Urothelium cell line (cell line): Measurements from ENCODE around the gene C17orf114.

Source experiments
- DNase-seq: peaks from one replicate; pipeline ENCODE4 v3.0.0; 2011; ENCODE audit warnings: low spot score, mixed read lengths
- FAIRE-seq: peaks from 2 replicates; lab custom pipeline; 2011; peaks lifted over from hg19 to GRCh38; lab: Jason Lieb, UNC

The C17orf114 gene

DNA sequence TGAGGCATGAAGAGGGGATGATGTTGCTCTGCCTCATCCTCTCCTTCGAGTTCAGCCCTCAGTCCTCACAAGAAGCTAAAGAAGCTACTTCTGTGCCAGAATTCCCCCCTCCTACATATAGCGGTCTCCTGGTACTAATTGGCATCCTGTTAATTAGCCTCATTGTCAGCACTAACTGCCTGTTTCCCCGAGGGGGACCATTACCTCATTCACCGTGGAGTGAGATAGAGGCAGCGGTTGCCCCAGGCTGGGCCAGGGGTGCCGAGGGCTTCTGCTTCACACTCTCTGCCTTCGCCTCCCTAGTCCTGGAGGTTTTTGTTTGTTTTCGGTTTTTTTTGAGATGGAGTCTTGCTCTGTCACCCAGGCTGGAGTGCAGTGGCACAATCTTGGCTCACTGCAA lies 25.3 kb upstream of the C17orf114 start:
- no peak for DNase-seq
- no peak for FAIRE-seq

- DNase-seq = no peak
- no peak for FAIRE-seq
These were observed 21.4 kb upstream of the C17orf114 start for GRCh38 chr17:4823373-4824089.

GRCh38 chr17:4822835-4823234 lies 20.7 kb upstream of the C17orf114 start:
- FAIRE-seq (no peak), DNase-seq (no peak)

- no peak for FAIRE-seq
- no peak for DNase-seq
These were observed 16.1 kb upstream of the C17orf114 start for GRCh38 chr17:4818276-4818675.

DNA sequence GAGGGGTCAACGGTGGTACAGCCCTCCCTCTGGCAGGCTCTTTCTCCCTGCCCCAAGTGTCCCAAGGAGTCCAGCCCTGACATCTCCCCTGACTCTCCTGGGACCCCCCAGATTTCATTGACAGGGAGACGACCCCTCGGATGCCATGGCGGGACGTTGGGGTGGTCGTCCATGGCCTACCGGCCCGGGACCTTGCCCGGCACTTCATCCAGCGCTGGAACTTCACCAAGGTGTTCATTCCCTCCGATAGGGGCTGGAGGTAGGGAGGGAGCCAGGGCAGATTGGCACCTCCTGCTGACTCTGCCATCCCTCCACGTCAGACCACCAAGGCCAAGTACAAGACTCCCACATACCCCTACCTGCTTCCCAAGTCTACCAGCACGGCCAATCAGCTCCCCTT lies 14.7 kb upstream of the C17orf114 start:
- FAIRE-seq (no peak), DNase-seq (no peak)

DNA sequence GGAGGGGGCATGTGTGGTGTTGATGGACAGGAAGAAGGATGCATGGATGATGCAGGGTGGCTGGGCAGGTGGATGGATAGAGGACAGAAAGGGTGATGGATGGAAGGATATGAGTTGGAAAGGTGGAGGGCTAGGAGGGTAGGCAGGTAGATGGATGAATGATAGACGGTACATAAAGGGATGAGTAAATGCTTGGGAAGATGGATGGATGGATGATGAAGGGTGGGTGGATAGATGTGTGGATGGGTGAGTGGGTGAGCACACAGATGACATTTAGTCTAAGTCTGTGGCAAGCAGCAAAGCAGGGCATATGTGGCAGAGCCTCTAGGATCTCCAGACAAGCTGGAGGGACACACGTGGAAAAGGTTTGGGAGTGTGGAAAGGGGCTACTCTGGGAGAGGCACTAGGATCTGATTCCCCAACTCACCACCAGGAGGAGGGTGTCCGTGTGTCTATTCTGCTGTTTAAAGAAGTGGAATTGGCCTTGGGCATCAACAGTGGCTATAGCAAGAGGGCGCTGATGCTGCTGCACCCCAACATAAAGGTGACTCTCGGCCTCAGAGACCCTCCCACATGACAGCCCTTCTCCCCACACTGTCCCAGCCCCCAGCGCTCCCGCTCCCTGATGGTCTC lies 13.0 kb upstream of the C17orf114 start:
- FAIRE-seq (no peak), DNase-seq (no peak)

DNA sequence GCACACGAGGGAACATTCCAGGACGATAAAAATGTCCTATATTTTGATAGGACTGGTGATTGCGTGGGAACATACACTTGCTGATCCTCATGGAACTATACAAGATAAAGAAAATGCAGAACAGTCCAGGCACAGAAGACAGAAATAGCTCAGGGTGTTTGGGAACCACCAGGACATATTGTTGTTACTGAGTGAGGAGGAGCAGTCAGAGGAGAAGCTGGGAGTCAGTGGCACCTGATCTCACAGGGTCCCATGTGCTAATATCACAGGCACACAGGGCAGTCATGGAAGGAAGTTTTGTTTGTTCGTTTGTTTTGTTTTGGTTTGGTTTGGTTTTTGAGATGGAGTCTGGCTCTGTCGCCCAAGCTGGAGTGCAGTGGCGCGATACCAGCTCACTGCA lies 10.6 kb upstream of the C17orf114 start:
- DNase-seq = no peak
- FAIRE-seq = no peak

DNA sequence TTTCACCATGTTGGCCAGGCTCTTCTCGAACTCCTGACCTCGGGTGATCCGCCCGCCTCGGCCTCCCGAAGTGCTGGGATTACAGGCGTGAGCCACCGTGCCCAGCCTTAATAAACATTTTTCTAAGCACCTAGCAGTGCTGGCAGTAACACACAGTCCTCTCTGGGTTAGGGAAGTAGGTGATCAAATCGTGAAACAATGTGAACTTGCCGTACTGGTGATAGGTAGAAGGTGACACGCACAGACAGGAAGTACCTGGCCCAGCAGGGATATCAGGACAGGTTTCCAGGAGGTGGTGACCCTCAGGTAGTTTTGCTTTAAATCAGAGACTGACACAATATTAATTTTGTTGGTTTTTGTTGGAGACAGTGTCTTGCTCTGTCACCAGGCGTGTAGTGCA lies 9.3 kb upstream of the C17orf114 start:
- no peak for DNase-seq
- no peak for FAIRE-seq

- FAIRE-seq (no peak), DNase-seq (no peak)
These were observed 8.7 kb upstream of the C17orf114 start for GRCh38 chr17:4810696-4811290.

- no peak for DNase-seq
- no peak for FAIRE-seq
These were observed 6.2 kb upstream of the C17orf114 start for GRCh38 chr17:4808378-4808767.

DNA sequence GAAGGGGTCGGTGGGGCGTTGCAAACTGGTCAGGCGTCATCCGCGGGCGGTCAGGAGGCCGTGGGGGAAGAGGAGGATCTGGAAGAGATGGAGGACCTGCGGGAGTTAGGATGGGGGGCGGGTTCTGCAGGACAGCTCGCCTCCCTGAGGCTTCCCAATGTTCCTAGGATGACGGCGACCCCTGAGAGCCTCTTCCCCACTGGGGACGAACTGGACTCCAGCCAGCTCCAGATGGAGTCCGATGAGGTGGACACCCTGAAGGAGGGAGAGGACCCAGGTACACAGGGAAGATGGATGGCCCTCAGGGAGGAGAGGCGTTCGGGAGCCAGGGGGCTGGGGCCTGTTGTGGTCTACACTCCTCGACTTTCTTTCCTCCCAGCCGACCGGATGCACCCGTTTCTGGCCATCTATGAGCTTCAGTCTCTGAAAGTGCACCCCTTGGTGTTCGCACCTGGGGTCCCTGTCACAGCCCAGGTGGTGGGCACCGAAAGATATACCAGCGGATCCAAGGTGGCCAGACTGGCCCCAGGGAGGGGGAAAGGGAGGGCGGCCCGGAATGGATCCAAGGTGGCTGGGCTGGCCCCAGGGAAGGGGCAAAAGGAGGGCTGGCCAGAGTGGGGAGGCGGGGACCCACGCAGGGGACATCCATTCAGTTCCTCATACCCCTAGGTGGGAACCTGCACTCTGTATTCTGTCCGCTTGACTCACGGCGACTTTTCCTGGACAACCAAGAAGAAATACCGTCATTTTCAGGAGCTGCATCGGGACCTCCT lies 5.7 kb upstream of the C17orf114 start:
- DNase-seq = no peak
- FAIRE-seq = no peak

- DNase-seq = peak; percentile 95
- FAIRE-seq = no peak
These were observed 4.9 kb upstream of the C17orf114 start, which contains the start of gene PLD2 for GRCh38 chr17:4806777-4807604. PLD2 (plus strand) TSS chr17:4807152; CDS start chr17:4807773, 621 bp downstream.

GRCh38 chr17:4806456-4806776 lies 4.3 kb upstream of the C17orf114 start:
- DNase-seq = no peak
- no peak for FAIRE-seq

GRCh38 chr17:4800462-4801196 lies 1.5 kb downstream of the C17orf114 start:
- DNase-seq = no peak
- FAIRE-seq = no peak

GRCh38 chr17:4796552-4796920 lies 5.6 kb downstream of the C17orf114 start:
- FAIRE-seq = no peak
- DNase-seq = peak; percentile 31

DNA sequence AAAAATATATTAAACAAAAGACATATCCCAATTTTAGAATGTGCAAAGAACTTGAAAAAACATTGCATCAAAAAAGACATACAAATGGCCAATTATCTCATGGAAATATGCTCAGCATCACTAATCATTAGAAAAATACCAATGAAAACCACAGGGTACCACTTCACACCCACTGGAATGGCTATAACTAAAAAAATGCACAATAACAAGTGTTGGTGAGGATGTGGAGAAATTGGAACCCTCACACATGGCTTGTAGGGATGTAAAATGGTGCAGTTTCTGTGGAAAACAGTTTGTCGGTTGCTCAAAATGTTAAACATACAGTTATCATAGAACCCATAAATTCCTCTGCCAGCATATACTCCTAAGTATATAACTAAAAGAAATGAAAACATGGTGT lies 7.0 kb downstream of the C17orf114 start:
- FAIRE-seq = no peak
- no peak for DNase-seq

GRCh38 chr17:4790705-4791088 lies 11.4 kb downstream of the C17orf114 start:
- DNase-seq (no peak), FAIRE-seq (no peak)

GRCh38 chr17:4789951-4790704 lies 12.0 kb downstream of the C17orf114 start:
- no peak for FAIRE-seq

DNA sequence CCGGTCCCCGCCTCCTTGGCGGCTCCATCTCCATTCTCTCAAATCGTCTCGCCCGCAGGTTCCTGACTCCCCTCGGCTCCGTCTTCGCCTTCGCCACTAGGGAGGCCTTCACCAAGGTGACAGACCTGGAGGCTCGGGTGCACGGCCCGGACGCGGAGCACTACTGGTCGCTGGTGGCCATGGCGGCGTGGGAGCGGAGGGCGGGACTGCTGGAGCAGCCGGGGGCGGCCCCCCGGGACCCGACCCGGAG lies 12.5 kb downstream of the C17orf114 start:
- no peak for FAIRE-seq
- DNase-seq = no peak

More at GRCh38 chr17:4789951-4790704, 12.0 kb downstream of the C17orf114 start:
- peak; percentile 88 for DNase-seq
